ENCODE data around the gene CCDC63. TPM values are rescaled to one million over a fixed set of nuclear protein-coding genes. Genes with fewer than 3 reads are reported as not detected.

The CCDC63 gene
- total RNA-seq, 3 donors from 2014 or later, result not detected

GRCh38 chr12:110916295-110916875, 69.6 kb downstream of the CCDC63 start:
- Histone ChIP-seq H3K4me3 (no peak overlapping the region), H3K27ac (no peak overlapping the region), H3K36me3 (no peaks in the 10 kb centered on the region), H3K4me1 (no peaks in the 10 kb centered on the region), H3K9me3 (no peaks in the 10 kb centered on the region), H3K27me3 (no peaks in the 10 kb centered on the region)
- intact Hi-C loops (cut with DNase I; ENCODE audit: low total_unique reads), result no loop called here
- TF ChIP-seq CTCF (IDR thresholded peaks at IDR 0.05) (no peak), POLR2AphosphoS5 (IDR thresholded peaks at IDR 0.05) (no peak), POLR2A (IDR thresholded peaks at IDR 0.05) (no peak)
- no peak for DNase-seq (ENCODE audit: low spot score in 2 of 2)

- no peak overlapping the region for H3K27ac ChIP-seq
- intact Hi-C loops (cut with DNase I; ENCODE audit: low total_unique reads), result no loop called here
Observed at GRCh38 chr12:110917467-110917866, 70.7 kb downstream of the CCDC63 start.

GRCh38 chr12:110917961-110918360, 71.2 kb downstream of the CCDC63 start:
- TF ChIP-seq POLR2A (IDR thresholded peaks at IDR 0.05) (no peak), CTCF (IDR thresholded peaks at IDR 0.05) (no peak), POLR2AphosphoS5 (IDR thresholded peaks at IDR 0.05) (no peak)
- H3K27ac ChIP-seq, result no peak overlapping the region
- no peaks in the 10 kb centered on the region for H3K4me1 ChIP-seq
- no peak overlapping the region for H3K4me3 ChIP-seq
- DNase-seq (ENCODE audit: low spot score in 2 of 2), result no peak
- intact Hi-C loops (cut with DNase I; ENCODE audit: low total_unique reads), result no loop called here
- no peaks in the 10 kb centered on the region for H3K9me3 ChIP-seq
- H3K36me3 ChIP-seq, result no peaks in the 10 kb centered on the region
- no peaks in the 10 kb centered on the region for H3K27me3 ChIP-seq

More at GRCh38 chr12:110917467-110917866, 70.7 kb downstream of the CCDC63 start:
- H3K27me3 ChIP-seq, result no peaks in the 10 kb centered on the region
- no peaks in the 10 kb centered on the region for H3K36me3 ChIP-seq
- no peak for DNase-seq (ENCODE audit: low spot score in 2 of 2)
- H3K4me3 ChIP-seq, result no peak overlapping the region
- no peaks in the 10 kb centered on the region for H3K4me1 ChIP-seq
- TF ChIP-seq CTCF (IDR thresholded peaks at IDR 0.05), result no peak
- no peak for TF ChIP-seq POLR2AphosphoS5 (IDR thresholded peaks at IDR 0.05)
- TF ChIP-seq POLR2A (IDR thresholded peaks at IDR 0.05), result no peak
- no peaks in the 10 kb centered on the region for H3K9me3 ChIP-seq

GRCh38 chr12:110919720-110920119, 72.9 kb downstream of the CCDC63 start:
- DNase-seq (ENCODE audit: low spot score in 2 of 2), result no peak
- TF ChIP-seq CTCF (IDR thresholded peaks at IDR 0.05) (no peak), POLR2A (IDR thresholded peaks at IDR 0.05) (no peak), POLR2AphosphoS5 (IDR thresholded peaks at IDR 0.05) (no peak)
- Histone ChIP-seq H3K9me3 (no peaks in the 10 kb centered on the region), H3K27me3 (peaks cover 0 to 7% of the 10 kb centered on the region in 2 donors), H3K27ac (no peak overlapping the region), H3K4me1 (no peaks in the 10 kb centered on the region), H3K4me3 (no peak overlapping the region), H3K36me3 (no peaks in the 10 kb centered on the region)
- intact Hi-C loops (cut with DNase I; ENCODE audit: low total_unique reads), result loop anchor here (1.0 kb wide), 1 partner anchor 15 kb away; no protein-coding TSS in a partner anchor

- Histone ChIP-seq H3K9me3 (no peaks in the 10 kb centered on the region), H3K4me3 (no peak within 1 kb of the TSS), H3K36me3 (no peaks in the 10 kb centered on the region), H3K27ac (no peak within 1 kb of the TSS), H3K4me1 (no peaks in the 10 kb centered on the region), H3K27me3 (peaks cover 0 to 7% of the 10 kb centered on the region in 2 donors)
- intact Hi-C loops (cut with DNase I; ENCODE audit: low total_unique reads), result loop anchor here (1.0 kb wide), 1 partner anchor 14 kb away; no protein-coding TSS in a partner anchor
- TF ChIP-seq CTCF (IDR thresholded peaks at IDR 0.05) (no peak), POLR2AphosphoS5 (IDR thresholded peaks at IDR 0.05) (no peak), POLR2A (IDR thresholded peaks at IDR 0.05) (no peak)
- DNase-seq (ENCODE audit: low spot score in 2 of 2), result no peak
Observed at GRCh38 chr12:110920324-110920910, 73.6 kb downstream of the CCDC63 start, which contains the start of gene MYL2. Gene MYL2, minus strand, starts transcription at chr12:110920579. Its CDS starts 50 bp downstream, at chr12:110920529.

All from breast epithelium (tissue), 4 donors.